Omental fat pad (tissue), 4 donors: Measurements from ENCODE around the gene INSYN2B. TPM values are rescaled to one million over a fixed set of nuclear protein-coding genes. Genes with fewer than 3 reads are reported as not detected.
"Not testable (repeated sequence)": the region's sequence is repeated elsewhere in the genome, so short reads cannot be mapped to it uniquely, and the experiment has no call there.

Source experiments
- ATAC-seq: fragments of 150-250 bp; one replicate; pipeline ENCODE4 v1.9.1; 2016; ENCODE audit warnings: mild to moderate bottlenecking, moderate library complexity; ENCODE audit not compliant: low FRiP score
- DNase-seq: peaks from one replicate; pipeline ENCODE4 v3.0.0-alpha.2; 2019; ENCODE audit warnings: low spot score
- CTCF ChIP-seq, 3 donors: fragments of 450-650 bp; IDR thresholded peaks; one replicate each; pipeline ENCODE4 v1.5.1; 2016 to 2017; ENCODE audit warnings: antibody characterized with exemption in 3 of 3, mild to moderate bottlenecking in 3 of 3, moderate library complexity in 2 of 3
- total RNA-seq, 4 donors: library from RNA; depleted of rRNA; stranded (reverse); fragments of >200 nt; gene quantifications; one replicate each; pipeline ENCODE4 v1.1.0, GENCODE V29; 2016

Gene INSYN2B
- total RNA-seq, 4 donors from 2014 or later: 1.4 to 8.4 (median 5.4) TPM

GRCh38 chr5:169840405-169840804 is 139.9 kb downstream of the INSYN2B start:
- DNase-seq (no peak), ATAC-seq (no peak)
- TF ChIP-seq CTCF (IDR thresholded peaks at IDR 0.05): no peak

DNA sequence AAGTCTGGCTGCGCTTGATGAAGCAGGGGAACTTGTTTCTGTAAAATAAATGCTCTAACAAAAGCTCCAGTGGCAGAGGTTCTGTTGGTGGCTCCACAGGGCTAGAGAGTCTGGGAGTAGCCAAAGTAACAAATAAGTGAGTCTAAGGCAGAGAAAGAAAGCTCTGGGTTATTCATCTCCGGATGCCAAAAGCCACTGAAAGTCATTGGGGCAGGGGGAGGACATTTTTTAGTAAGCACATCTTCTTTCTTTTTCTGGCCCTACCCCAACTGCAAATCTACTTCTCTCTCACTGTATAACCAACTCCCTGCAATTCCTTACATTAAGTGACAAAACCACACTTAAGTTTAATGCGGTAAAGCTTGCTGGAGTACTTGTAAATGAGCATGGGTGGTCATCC is 141.6 kb downstream of the INSYN2B start:
- ATAC-seq (no peak), DNase-seq (no peak)
- no peak for TF ChIP-seq CTCF (IDR thresholded peaks at IDR 0.05)

- no peak for TF ChIP-seq CTCF (IDR thresholded peaks at IDR 0.05)
- ATAC-seq: no peak
Measured at GRCh38 chr5:169837686-169838085, 142.6 kb downstream of the INSYN2B start.

DNA sequence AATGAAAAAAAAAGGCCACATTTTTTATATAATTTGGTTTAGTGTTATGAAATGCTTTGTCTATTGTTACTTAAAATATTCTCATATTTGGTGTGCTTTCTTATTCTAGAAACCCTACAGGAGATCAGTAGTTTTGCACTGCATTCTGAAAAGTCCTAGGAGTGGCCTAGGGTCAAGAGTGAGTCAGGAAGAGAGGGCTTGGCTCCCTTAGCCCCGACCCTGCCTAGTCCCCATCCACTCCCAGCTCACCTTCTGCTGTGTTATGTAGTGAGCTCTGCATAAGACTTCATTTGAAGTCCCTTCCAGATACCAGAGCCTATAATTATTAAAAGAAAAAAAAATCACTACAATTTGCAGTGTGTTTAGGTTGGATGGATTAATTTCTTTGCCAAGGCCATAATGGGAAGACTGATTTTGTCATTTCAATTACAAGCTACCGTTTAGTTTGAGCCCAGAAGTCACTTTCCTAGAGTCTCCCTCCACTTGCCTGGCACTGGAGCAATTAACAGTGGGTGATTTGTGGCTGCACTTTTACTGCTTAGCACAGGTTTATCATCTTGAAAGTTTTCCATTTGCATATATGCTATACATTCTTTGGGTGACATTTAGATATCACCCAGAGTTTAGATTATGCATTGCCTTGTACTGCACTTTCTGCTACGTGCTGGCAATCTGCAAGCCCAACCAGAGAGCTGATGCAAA is 143.3 kb downstream of the INSYN2B start:
- ATAC-seq (no peak), DNase-seq (no peak)
- TF ChIP-seq CTCF (IDR thresholded peaks at IDR 0.05): no peak

More at GRCh38 chr5:169837686-169838085, 142.6 kb downstream of the INSYN2B start:
- DNase-seq: no peak

GRCh38 chr5:169834540-169834939 is 145.8 kb downstream of the INSYN2B start:
- ATAC-seq, DNase-seq: not testable (repeated sequence)

- ATAC-seq: not testable (repeated sequence)
Measured at GRCh38 chr5:169833681-169834292, 146.5 kb downstream of the INSYN2B start.

DNA sequence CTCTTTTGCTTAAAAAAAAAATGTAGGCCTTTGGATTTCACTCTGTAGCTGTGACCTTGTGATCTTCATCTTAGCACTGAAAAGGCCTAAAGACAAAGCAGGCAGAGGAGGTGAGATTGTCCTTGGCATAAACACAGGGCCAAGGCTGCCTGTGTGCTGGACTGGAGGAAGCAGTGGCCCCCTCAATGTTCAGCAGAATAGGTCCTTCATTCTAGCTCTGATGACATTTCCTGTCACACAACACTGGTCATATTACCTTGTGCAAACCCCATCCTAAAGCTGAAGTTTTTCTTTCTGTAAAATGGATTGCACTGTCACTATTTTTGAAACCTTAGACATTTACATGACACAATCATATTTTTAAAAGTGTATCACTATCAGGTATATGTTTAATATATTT is 147.4 kb downstream of the INSYN2B start:
- TF ChIP-seq CTCF (IDR thresholded peaks at IDR 0.05): no peak
- no peak for DNase-seq
- ATAC-seq: no peak

More at GRCh38 chr5:169833681-169834292, 146.5 kb downstream of the INSYN2B start:
- not testable (repeated sequence) for DNase-seq

DNA sequence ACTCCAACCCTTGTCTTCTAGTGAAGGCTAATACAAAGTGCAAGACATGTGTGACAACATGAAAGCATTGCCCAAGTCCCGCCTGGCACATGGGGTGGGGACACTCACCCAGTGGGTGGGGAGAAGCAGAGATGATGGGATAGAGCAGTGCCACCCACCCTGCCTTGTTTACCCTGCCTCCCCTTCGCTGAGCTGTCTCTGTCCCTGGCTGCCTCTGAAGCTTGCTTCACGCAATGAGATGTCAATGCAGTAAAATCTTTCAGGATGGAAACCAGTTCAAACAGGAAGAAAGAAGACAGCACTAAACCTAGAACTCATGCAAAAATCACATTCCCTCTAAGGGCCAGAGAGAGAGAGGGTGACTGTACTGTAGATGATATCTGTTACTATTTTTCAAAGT is 148.0 kb downstream of the INSYN2B start:
- no peak for DNase-seq
- TF ChIP-seq CTCF (IDR thresholded peaks at IDR 0.05): no peak
- ATAC-seq: no peak
